Stimulated activated CD4-positive, alpha-beta T cell treated with anti-CD3 and anti-CD28 coated beads, Interleukin-12 subunit alpha, Interleukin-12 subunit beta, amount 100 ng/mL, for 24 hours (primary cell): Measurements from ENCODE around the gene IGHMBP2.

Source experiments
- DNase-seq, 2 experiments: peaks; one replicate each; pipeline ENCODE4 v3.0.0-alpha.2; 2020; ENCODE audit warnings: low read depth in 2 of 2

The IGHMBP2 gene

GRCh38 chr11:68939583-68940555 is 36.2 kb downstream of the IGHMBP2 start:
- DNase-seq = no peak

DNA sequence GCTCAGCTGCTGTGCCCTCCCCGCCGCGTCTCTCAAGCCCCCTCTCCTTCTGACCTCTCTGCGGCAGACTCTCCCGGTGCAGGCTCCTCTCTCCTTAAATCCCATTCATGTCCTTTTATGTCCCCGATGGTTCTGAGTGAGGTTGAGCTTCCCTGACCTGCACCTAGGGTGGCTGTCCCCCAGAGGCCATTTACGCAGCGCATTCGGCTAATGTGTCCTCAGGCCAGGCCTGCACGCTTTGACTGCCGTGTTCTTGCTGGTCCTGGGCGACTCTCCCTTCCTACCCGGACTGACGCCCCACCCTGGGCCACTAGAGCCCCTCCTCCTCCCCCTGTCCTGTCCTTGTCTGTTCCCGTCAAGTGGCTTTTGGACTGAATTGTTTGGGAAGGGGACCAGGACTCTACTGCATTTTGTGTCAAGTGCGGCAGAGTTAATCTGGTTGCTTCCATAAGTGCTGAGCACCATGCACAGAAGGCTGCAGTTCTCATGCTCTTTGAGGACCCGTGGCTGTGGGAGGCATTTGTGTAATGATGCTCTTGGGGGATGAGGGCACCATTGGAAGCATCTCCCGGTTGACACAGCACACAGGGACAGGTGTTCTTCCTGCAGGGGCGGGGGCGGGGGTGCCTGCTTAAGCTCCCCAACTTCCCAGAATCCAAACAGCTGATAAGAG is 37.1 kb downstream of the IGHMBP2 start:
- no peak for DNase-seq

- DNase-seq = no peak
Observed at GRCh38 chr11:68941324-68942094, 37.8 kb downstream of the IGHMBP2 start.

GRCh38 chr11:68942095-68942620 is 38.5 kb downstream of the IGHMBP2 start:
- DNase-seq = no peak

DNA sequence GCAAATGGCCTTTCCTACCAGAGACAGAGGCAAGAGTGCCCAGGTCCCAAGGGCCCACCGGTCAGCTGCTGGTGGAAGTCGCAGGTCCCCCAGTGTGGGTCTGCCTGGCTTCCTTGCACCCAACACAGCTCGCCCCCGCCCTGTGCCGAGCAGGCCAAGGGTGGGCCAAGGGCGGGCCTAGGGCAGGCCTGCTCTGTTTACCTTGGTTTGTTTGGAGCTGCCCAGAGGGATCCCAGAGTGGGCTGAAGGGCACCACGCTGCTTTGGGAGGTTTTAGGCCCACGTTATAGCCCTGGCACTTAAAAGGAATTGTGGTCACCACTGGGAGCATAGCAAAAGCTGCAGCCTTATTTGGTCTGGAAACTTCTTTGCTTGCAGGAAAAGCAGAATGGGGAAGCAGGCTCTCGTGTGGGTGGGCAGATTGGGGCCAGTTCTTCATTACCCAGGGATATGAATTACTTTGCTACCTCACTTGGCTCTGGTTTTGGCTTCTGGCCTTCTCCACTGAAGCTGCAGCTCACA is 39.1 kb downstream of the IGHMBP2 start:
- no peak for DNase-seq

- DNase-seq = no peak
Observed at GRCh38 chr11:68946416-68947090, 42.9 kb downstream of the IGHMBP2 start.

- DNase-seq = no peak
Observed at GRCh38 chr11:68947151-68947550, 43.5 kb downstream of the IGHMBP2 start.

- DNase-seq = no peak
Observed at GRCh38 chr11:68948496-68948895, 44.8 kb downstream of the IGHMBP2 start.

DNA sequence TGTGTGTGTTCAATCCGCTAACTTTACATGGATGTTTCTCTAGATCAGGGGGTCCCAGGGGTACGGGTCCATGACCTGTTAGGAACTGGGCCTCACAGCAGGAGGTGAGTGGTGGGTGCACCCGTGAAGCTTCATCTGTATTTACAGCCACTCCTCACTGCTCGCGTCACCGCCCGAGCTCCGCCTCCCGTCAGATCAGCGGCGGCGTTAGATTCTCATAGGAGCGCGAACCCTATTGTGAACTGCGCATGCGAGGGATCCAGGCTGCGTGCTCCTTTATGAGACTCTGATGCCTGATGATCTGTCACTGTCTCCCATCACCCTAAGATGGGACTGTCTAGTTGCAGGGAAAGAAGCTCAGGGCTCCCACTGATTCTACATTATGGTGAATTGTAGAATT is 45.2 kb downstream of the IGHMBP2 start:
- DNase-seq = no peak

GRCh38 chr11:68950270-68950669 is 46.6 kb downstream of the IGHMBP2 start:
- DNase-seq = no peak

DNA sequence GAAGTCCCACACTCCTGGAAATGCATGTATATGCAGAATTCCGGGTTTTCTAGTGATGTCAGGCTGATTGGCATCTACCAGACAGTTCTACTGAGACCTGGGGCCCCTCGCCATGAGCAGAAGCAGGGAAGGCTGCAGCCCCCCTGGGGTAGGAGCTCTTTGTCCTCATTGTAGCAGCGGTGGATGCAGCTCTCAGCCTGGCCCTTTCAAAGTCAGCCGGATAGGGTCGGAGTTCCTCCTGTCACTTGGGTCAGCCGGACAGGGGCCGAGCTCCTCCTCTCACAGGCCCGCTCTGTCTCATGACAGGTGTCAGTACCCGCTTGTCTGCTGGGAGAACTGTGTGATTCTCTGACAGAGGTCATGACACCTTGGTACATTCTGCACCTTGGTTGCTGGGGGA is 47.1 kb downstream of the IGHMBP2 start:
- DNase-seq = no peak

DNA sequence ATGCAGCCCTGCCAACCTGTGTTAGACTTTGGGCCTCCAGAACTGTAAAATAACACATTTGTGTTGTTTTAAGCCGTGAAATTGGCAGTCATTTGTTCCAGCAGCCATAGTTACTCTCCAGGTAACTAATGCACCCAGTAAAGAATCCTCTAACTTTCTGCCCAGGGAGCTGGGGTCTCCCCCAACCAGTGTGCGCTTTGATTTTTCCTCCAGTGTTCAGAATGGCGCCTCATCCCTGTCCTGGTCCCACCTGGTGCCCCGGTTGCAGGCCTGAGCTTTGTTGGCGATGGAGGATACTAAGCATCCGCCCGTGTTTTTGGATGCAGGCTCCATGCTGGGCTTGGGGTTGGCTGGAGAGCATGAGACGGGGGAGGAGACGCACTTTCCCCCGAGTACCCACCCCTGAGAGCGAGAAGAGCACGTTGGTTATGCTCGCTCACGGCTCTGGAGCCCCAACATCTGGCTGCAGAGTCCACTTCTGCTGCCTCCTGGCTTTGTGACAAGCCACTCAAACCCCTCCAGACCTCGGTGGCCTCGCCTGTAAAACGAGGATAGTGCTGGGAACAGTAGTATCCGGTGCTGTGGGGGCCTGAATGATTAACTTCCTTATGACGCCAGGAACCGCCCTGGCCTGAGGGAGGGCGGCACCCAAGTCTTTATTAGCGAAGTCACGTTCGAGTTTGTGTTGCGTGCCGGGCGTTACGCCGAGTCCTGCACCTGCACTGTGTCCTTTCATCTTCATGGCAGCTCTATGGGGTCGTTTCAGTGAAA is 51.3 kb downstream of the IGHMBP2 start:
- DNase-seq = no peak

DNA sequence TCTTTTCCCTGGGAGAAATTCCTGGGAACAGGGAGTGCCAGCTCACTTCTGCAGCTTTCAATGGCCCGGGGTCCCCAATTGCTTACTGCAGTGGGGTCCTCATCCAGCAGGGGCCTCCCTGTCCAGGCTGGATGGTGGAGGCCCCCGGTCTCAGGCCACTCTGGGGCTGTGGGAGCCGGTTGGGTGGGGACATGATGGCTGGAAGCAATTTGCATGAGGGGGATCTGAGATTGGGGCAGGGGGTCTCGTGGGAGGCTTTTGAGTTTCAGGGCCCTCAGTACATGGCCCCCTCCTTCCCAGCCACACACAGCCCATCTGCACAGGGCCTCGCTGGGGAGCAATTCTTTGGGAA is 51.9 kb downstream of the IGHMBP2 start:
- DNase-seq = no peak

DNA sequence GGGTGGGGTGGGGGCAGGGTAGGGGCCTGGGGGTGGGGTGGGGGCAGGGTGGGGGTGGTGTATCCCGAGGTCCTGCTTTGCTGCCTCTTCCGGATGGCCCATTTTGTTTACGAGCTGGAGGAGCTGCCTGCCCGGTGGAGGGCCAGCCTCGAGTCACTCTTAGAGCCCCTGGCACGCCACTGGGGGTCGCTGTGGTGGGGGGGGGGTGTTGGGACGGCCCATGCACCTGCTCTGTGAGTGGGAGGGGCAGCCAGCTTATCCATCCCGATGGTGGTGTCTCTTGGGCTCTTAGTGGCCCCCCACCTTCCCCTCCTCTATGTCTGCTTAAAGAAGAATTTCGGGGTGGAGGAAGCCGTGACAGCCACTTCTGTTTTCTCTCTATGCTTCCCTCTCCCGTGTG is 52.5 kb downstream of the IGHMBP2 start:
- DNase-seq = no peak

- DNase-seq = no peak
Observed at GRCh38 chr11:68956547-68957254, 53.0 kb downstream of the IGHMBP2 start.

DNA sequence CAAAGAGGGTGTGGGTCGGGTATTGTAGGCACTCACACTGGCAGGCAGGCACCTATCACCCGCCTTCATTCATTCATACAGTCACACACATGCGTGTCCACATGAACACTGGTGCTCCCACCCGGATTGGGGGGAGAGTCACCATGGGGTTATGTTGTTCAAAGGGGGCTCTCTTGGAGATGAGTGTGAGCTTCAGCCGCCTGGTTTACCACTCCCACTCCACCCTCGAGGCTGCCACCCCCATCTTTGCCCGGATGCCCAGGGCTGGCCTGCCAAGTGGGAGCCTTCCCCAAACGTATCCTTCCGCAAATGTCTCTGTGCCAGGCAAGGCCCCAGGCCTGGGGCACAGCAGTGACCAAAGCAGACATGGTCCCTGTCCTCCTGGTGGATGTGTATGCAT is 54.5 kb downstream of the IGHMBP2 start:
- no peak for DNase-seq

DNA sequence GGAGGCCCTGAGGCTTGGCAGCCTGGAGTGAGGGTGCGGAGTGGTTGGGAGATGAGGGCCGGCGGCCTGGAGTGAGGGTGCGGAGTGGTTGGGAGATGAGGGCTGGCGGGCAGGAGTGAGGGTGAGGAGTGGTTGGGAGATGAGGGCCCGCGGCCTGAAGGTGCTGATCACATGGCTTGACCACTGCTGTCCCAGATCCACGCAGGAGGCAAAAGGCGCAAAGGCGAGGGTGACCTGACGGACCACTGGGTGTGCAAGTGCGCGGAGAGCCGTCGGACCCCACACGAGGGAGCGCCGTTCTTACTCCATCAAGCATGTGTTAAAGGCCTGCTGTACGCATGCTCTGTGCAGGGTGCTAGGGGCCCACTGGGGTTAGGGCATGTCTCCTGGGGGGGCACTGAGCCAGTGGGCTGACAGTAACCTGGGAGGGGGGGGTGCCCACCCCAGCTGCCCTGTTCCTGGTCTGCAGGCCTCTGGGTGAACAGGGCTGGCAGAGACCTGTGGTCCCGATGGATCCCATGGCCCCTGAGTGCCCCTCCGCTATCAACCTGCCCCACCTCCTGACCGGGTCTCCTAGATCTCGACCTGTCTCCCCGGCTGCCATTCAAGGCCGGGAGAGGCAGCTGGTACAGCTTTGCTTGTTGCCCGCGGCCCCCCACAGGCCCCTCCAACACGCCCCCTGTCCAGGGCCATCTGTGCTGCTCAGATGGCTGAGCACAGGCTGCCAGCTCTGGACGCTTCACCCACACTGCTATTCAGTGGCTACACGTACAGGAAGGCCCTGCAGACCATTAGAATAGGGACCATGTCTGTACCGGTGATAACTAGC is 56.0 kb downstream of the IGHMBP2 start:
- no peak for DNase-seq

- DNase-seq = no peak
Observed at GRCh38 chr11:68960294-68961071, 56.8 kb downstream of the IGHMBP2 start.
